B cell (primary cell): ENCODE measurements around the gene ETV2. TPM values are rescaled to one million over a fixed set of nuclear protein-coding genes. Genes with fewer than 3 reads are reported as not detected.

Experiments
- ATAC-seq: fragments of 200-7000 bp; cut with Tn5 transposase; one replicate; pipeline ENCODE4 v1.10.0; 2021; ENCODE audit warnings: low read depth, mild to moderate bottlenecking, moderate number of reproducible peaks, moderate library complexity
- CTCF ChIA-PET: fragments of 350-600 bp; sonication (Branson Sonifier 250); formaldehyde crosslinking; loops from one replicate; lab custom pipeline; 2021; ENCODE audit warnings: antibody characterized with exemption, inconsistent platforms; lab: Charles Lee
- POLR2A ChIA-PET: fragments of 350-600 bp; sonication (Branson Sonifier 250); formaldehyde crosslinking; loops from one replicate; lab custom pipeline; 2021; ENCODE audit warnings: antibody characterized with exemption; lab: Charles Lee
- DNase-seq: peaks from one replicate; pipeline ENCODE4 v3.0.0; 2013
- H2AFZ ChIP-seq: 2 replicates; pipeline ENCODE4 v1.6.1; 2012; ENCODE audit warnings: mild to moderate bottlenecking, low read depth, low read length; ENCODE audit not compliant: insufficient read depth, poor library complexity, severe bottlenecking
- H3K27ac ChIP-seq, 2 donors: 1 replicate in 1 of 2; 2 replicates in 1 of 2; pipeline ENCODE4 v1.5.1; 2012 to 2013; ENCODE audit warnings: low read length in 2 of 2, mild to moderate bottlenecking in 2 of 2, moderate library complexity in 1 of 2
- H3K27me3 ChIP-seq, 4 experiments: fragments of 200-600 bp in 1 of 4; sonication (generic) in 1 of 4; replicated peaks in 1 of 4; 1 replicate in 2 of 4; 2 replicates in 2 of 4; pipeline versions ENCODE4 v1.6.1 to v1.7.0; 2013 to 2016; ENCODE audit warnings: low read length in 3 of 4, mild to moderate bottlenecking in 2 of 4, mixed read lengths in 1 of 4, moderate library complexity in 1 of 4; ENCODE audit not compliant: insufficient read depth in 4 of 4, control insufficient read depth in 3 of 4; ENCODE audit errors: control extremely low read depth in 1 of 4
- H3K36me3 ChIP-seq, 2 experiments: replicated peaks in 1 of 2; 1 replicate in 1 of 2; 2 replicates in 1 of 2; pipeline versions ENCODE4 v1.6.1 to v1.7.1; 2013; ENCODE audit warnings: low read length in 1 of 2; ENCODE audit not compliant: insufficient read depth in 2 of 2, control insufficient read depth in 1 of 2; ENCODE audit errors: control extremely low read depth in 1 of 2, extremely low read depth in 1 of 2
- H3K4me1 ChIP-seq, 2 donors: fragments of 200-600 bp in 1 of 2; sonication (generic) in 1 of 2; 1 replicate in 1 of 2; 2 replicates in 1 of 2; pipeline versions ENCODE4 v1.5.1 to v1.6.1; 2013 to 2017; ENCODE audit warnings: low read length in 2 of 2; ENCODE audit not compliant: control insufficient read depth in 2 of 2, insufficient read depth in 2 of 2
- H3K4me2 ChIP-seq: replicated peaks from 2 replicates; pipeline ENCODE3; 2012; ENCODE audit warnings: mild to moderate bottlenecking, low read depth, low read length; ENCODE audit not compliant: poor library complexity, severe bottlenecking
- H3K4me3 ChIP-seq, 5 experiments: fragments of 200-600 bp in 1 of 5; sonication (generic) in 1 of 5; 1 replicate in 3 of 5; 2 replicates in 2 of 5; pipeline versions ENCODE4 v1.5.1 to v1.7.0; 2011 to 2016; ENCODE audit warnings: low read length in 4 of 5, mild to moderate bottlenecking in 4 of 5, low read depth in 2 of 5, control low read depth in 1 of 5, moderate library complexity in 1 of 5; ENCODE audit not compliant: insufficient read depth in 1 of 5; ENCODE audit errors: control extremely low read depth in 1 of 5, extremely low read depth in 1 of 5
- H3K79me2 ChIP-seq: fragments of 200-600 bp; sonication (generic); one replicate; pipeline ENCODE4 v1.6.0; 2016; ENCODE audit warnings: low read length; ENCODE audit not compliant: control insufficient read depth, insufficient read depth
- H3K9ac ChIP-seq: fragments of 200-600 bp; sonication (generic); 2 replicates; pipeline ENCODE4 v1.6.1; 2017; ENCODE audit warnings: mild to moderate bottlenecking, low read length, moderate library complexity
- H3K9me3 ChIP-seq, 3 donors: one replicate each; pipeline versions ENCODE4 v1.6.1 to v1.7.1; 2013; ENCODE audit warnings: low read length in 2 of 3; ENCODE audit not compliant: control insufficient read depth in 2 of 3, insufficient read depth in 1 of 3; ENCODE audit errors: control extremely low read depth in 1 of 3
- H4K20me1 ChIP-seq: 2 replicates; pipeline ENCODE4 v1.6.0; 2012; ENCODE audit warnings: mild to moderate bottlenecking, low read length; ENCODE audit not compliant: insufficient read depth, control insufficient read depth, poor library complexity, severe bottlenecking
- H3K27ac Mint-ChIP-seq: one replicate; pipeline ENCODE4 v1.8.0; 2021; ENCODE audit warnings: mixed read lengths
- H3K27me3 Mint-ChIP-seq: one replicate; pipeline ENCODE4 v1.8.0; 2021; ENCODE audit warnings: mixed read lengths
- H3K4me1 Mint-ChIP-seq: one replicate; pipeline ENCODE4 v1.8.0; 2021; ENCODE audit warnings: mixed read lengths
- H3K4me3 Mint-ChIP-seq: one replicate; pipeline ENCODE4 v1.8.0; 2021; ENCODE audit warnings: mixed read lengths
- H3K9me3 Mint-ChIP-seq: one replicate; pipeline ENCODE4 v1.8.0; 2022; ENCODE audit warnings: mixed read lengths; ENCODE audit not compliant: insufficient read depth
- EZH2 ChIP-seq: IDR thresholded peaks from 2 replicates; pipeline ENCODE4 v1.6.1; 2012; ENCODE audit warnings: borderline replicate concordance, low read depth, mild to moderate bottlenecking, moderate library complexity, low read length; ENCODE audit not compliant: insufficient read depth, poor library complexity, severe bottlenecking
- WGBS: methylation state at CpG from one replicate; pipeline ENCODE4 v1.1.5; 2013; ENCODE audit warnings: missing lambda C conversion rate; ENCODE audit not compliant: insufficient coverage; 5-methylcytosine and 5-hydroxymethylcytosine counted together
- intact Hi-C: fragments of 100-400 bp; cut with micrococcal nuclease; formaldehyde crosslinking; loops from one replicate; pipeline ENCODE4 v1.10.0; 2022
- polyA plus RNA-seq: library from polyadenylated mRNA; depleted of rRNA; stranded (reverse); fragments of >200 nt; gene quantifications from 2 replicates; pipeline ENCODE4 v1.2.3, GENCODE V29; 2012
- total RNA-seq, 2 donors: library from RNA; stranded (reverse); fragments of 120-200 nt in 1 of 2; gene quantifications; 1 replicate in 1 of 2; 2 replicates in 1 of 2; pipeline versions ENCODE4 v1.2.3 to v1.2.4, GENCODE V29; 2013 to 2022
- TF ChIP-seq, protein P1 (sequence below): fragments of 200-600 bp; IDR thresholded peaks from one replicate; pipeline ENCODE4 v1.8.0; 2022; ENCODE audit warnings: antibody characterized with exemption, mild to moderate bottlenecking

Gene ETV2
- total and polyA plus RNA-seq, 2 donors (not counting 1 experiment from before 2014, with no cell fraction given), result 0.42 to 0.49 TPM

DNA sequence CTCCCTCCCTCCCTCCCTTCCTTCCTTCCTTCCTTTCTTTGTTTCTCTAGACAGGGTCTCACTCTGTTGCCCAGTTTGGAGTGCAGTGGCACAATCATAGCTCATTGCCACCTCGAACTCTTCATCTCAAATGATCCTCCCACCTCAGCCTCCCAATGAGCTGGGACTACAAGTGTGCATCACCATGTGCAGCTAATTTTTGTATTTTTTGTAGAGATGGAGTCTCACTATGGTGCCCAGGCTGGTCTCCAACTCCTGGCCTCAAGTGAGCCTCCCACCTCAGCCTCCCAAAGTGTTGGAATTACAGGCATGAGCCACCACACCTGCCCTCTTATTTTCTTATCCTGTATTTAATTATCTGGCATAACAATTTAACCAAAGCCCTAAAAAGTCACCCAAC, 29.1 kb downstream of the ETV2 start:
- peaks cover 0 to 11% (median 0%) of the 10 kb centered on the region in 3 donors for H3K9me3 ChIP-seq
- TF ChIP-seq, protein P1, sequence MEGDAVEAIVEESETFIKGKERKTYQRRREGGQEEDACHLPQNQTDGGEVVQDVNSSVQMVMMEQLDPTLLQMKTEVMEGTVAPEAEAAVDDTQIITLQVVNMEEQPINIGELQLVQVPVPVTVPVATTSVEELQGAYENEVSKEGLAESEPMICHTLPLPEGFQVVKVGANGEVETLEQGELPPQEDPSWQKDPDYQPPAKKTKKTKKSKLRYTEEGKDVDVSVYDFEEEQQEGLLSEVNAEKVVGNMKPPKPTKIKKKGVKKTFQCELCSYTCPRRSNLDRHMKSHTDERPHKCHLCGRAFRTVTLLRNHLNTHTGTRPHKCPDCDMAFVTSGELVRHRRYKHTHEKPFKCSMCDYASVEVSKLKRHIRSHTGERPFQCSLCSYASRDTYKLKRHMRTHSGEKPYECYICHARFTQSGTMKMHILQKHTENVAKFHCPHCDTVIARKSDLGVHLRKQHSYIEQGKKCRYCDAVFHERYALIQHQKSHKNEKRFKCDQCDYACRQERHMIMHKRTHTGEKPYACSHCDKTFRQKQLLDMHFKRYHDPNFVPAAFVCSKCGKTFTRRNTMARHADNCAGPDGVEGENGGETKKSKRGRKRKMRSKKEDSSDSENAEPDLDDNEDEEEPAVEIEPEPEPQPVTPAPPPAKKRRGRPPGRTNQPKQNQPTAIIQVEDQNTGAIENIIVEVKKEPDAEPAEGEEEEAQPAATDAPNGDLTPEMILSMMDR, result no peak
- no peak for TF ChIP-seq EZH2
- H3K27ac ChIP-seq, result no peak overlapping the region
- DNase-seq (no peak), ATAC-seq (no peak)
- no peak overlapping the region for H2AFZ ChIP-seq
- no peak overlapping the region for H3K4me3 Mint-ChIP-seq
- H3K36me3 ChIP-seq, result peaks cover 0 to under 1% of the 10 kb centered on the region in 2 experiments
- no peaks in the 10 kb centered on the region for H4K20me1 ChIP-seq
- no peak overlapping the region for H3K9ac ChIP-seq
- no CpG with 5 or more reads among the region's 1 CpG for WGBS
- peaks cover 26% of the 10 kb centered on the region for H3K27me3 Mint-ChIP-seq
- no peak overlapping the region for H3K27ac Mint-ChIP-seq
- H3K27me3 ChIP-seq, result peaks cover 0 to 37% (median 13%) of the 10 kb centered on the region in 4 experiments
- POLR2A ChIA-PET, result interaction anchor here (0.6 kb wide), 1 partner anchor 9 kb away, joined by 5 read pairs; no protein-coding TSS in a partner anchor
- H3K4me2 ChIP-seq, result no peak overlapping the region
- H3K9me3 Mint-ChIP-seq, result no peaks in the 10 kb centered on the region
- CTCF ChIA-PET, result no interaction called here
- peaks cover 8 to 9% of the 10 kb centered on the region in 2 donors for H3K4me1 ChIP-seq
- no peaks in the 10 kb centered on the region for H3K79me2 ChIP-seq
- H3K4me1 Mint-ChIP-seq, result peaks cover 7% of the 10 kb centered on the region
- no peak overlapping the region for H3K4me3 ChIP-seq
- intact Hi-C loops, result no loop called here

DNA sequence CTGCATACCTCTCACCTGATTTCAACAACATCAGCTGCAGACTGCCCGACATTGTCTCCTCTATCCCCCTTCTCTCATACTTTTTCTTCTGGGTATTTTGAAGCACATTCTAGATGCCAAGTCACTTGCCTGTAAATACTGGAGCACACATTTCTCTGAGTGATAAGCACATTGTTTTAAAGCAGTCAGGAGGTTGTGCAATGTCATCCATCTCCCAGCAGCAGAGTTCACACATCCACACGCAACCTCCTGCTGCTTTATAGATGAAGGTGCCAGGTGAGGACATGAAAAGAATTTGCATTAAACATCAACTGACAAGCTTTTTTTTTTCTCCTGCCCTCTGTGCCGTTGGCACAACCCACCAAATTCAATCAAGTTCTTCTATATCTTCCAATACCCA, 30.3 kb downstream of the ETV2 start:
- no peaks in the 10 kb centered on the region for H3K79me2 ChIP-seq

More for the DNA sequence above, 30.3 kb downstream of the ETV2 start:
- DNase-seq (no peak), ATAC-seq (no peak)
- H3K4me3 Mint-ChIP-seq, result no peak overlapping the region
- intact Hi-C loops, result no loop called here
- Histone ChIP-seq H2AFZ (no peak overlapping the region), H4K20me1 (no peaks in the 10 kb centered on the region), H3K4me1 (peaks cover 8 to 9% of the 10 kb centered on the region in 2 donors), H3K4me3 (no peak overlapping the region), H3K36me3 (no peaks in the 10 kb centered on the region), H3K27me3 (peaks cover 0 to 37% (median 13%) of the 10 kb centered on the region in 4 experiments), H3K9me3 (peaks cover 0 to 11% (median 0%) of the 10 kb centered on the region in 3 donors), H3K27ac (no peak overlapping the region), H3K4me2 (no peak overlapping the region), H3K9ac (no peak overlapping the region)
- ChIA-PET CTCF (no interaction called here), POLR2A (no interaction called here)
- no peak overlapping the region for H3K27ac Mint-ChIP-seq
- H3K4me1 Mint-ChIP-seq, result peaks cover 7% of the 10 kb centered on the region
- WGBS, result 83% methylated on average over 1 of the region's 3 CpGs
- peaks cover 30% of the 10 kb centered on the region for H3K27me3 Mint-ChIP-seq
- H3K9me3 Mint-ChIP-seq, result no peaks in the 10 kb centered on the region
- TF ChIP-seq, protein P1, result no peak
- TF ChIP-seq EZH2, result no peak
